ENCODE data around the gene HS6ST1. TPM values are rescaled to one million over a fixed set of nuclear protein-coding genes. Genes with fewer than 3 reads are reported as not detected.

Gene HS6ST1
- total RNA-seq, 2 experiments from 2014 or later, result 10.1 to 11.4 TPM

- DNase-seq (no peak), ATAC-seq (ENCODE audit: low read depth) (no peak)
- Mint-ChIP-seq H3K4me1 (peaks cover 3% of the 10 kb centered on the region), H3K9me3 (peaks cover 2% of the 10 kb centered on the region), H3K36me3 (no peaks in the 10 kb centered on the region), H3K4me3 (no peak overlapping the region), H3K27ac (no peak overlapping the region), H3K27me3 (no peaks in the 10 kb centered on the region)
- POLR2A ChIA-PET, result interaction anchor here (0.6 kb wide), 1 partner anchor 9 kb away, joined by 6 read pairs; no protein-coding TSS in a partner anchor
Measured at GRCh38 chr2:128299628-128300027, 19.0 kb downstream of the HS6ST1 start.

- Mint-ChIP-seq H3K4me1 (peaks cover 3% of the 10 kb centered on the region), H3K9me3 (peaks cover 2% of the 10 kb centered on the region), H3K4me3 (no peak overlapping the region), H3K27me3 (no peaks in the 10 kb centered on the region), H3K36me3 (no peaks in the 10 kb centered on the region), H3K27ac (no peak overlapping the region)
- no peak for DNase-seq
- POLR2A ChIA-PET, result no interaction called here
- no peak for ATAC-seq (ENCODE audit: low read depth)
Measured at GRCh38 chr2:128298846-128299507, 19.7 kb downstream of the HS6ST1 start.

GRCh38 chr2:128298286-128298685, 20.4 kb downstream of the HS6ST1 start:
- Mint-ChIP-seq H3K27ac (no peak overlapping the region), H3K4me1 (peaks cover 3% of the 10 kb centered on the region), H3K4me3 (no peak overlapping the region), H3K9me3 (peaks cover 2% of the 10 kb centered on the region), H3K27me3 (no peaks in the 10 kb centered on the region), H3K36me3 (no peaks in the 10 kb centered on the region)
- ATAC-seq (ENCODE audit: low read depth) (no peak), DNase-seq (no peak)
- POLR2A ChIA-PET, result no interaction called here

GRCh38 chr2:128293870-128294455, 24.7 kb downstream of the HS6ST1 start:
- H3K36me3 Mint-ChIP-seq, result no peaks in the 10 kb centered on the region
- ATAC-seq (ENCODE audit: low read depth), result no peak
- DNase-seq, result no peak
- no peaks in the 10 kb centered on the region for H3K27me3 Mint-ChIP-seq
- H3K27ac Mint-ChIP-seq, result no peak overlapping the region
- H3K9me3 Mint-ChIP-seq, result peaks cover 2% of the 10 kb centered on the region
- POLR2A ChIA-PET, result no interaction called here
- no peak overlapping the region for H3K4me3 Mint-ChIP-seq
- H3K4me1 Mint-ChIP-seq, result no peaks in the 10 kb centered on the region

- Mint-ChIP-seq H3K4me3 (no peak overlapping the region), H3K36me3 (no peaks in the 10 kb centered on the region), H3K4me1 (no peaks in the 10 kb centered on the region), H3K9me3 (peaks cover under 1% of the 10 kb centered on the region), H3K27me3 (no peaks in the 10 kb centered on the region), H3K27ac (no peak overlapping the region)
- no peak for DNase-seq
- POLR2A ChIA-PET, result no interaction called here
- ATAC-seq (ENCODE audit: low read depth), result no peak
Measured at GRCh38 chr2:128293426-128293755, 25.3 kb downstream of the HS6ST1 start.

- no peaks in the 10 kb centered on the region for H3K27me3 Mint-ChIP-seq
- no peaks in the 10 kb centered on the region for H3K4me1 Mint-ChIP-seq
- no peak overlapping the region for H3K4me3 Mint-ChIP-seq
- H3K9me3 Mint-ChIP-seq, result no peaks in the 10 kb centered on the region
- POLR2A ChIA-PET, result no interaction called here
- no peak overlapping the region for H3K27ac Mint-ChIP-seq
- DNase-seq (no peak), ATAC-seq (ENCODE audit: low read depth) (no peak)
- H3K36me3 Mint-ChIP-seq, result no peaks in the 10 kb centered on the region
Measured at GRCh38 chr2:128292599-128293425, 25.9 kb downstream of the HS6ST1 start.

- Mint-ChIP-seq H3K4me1 (no peaks in the 10 kb centered on the region), H3K27ac (no peak overlapping the region), H3K4me3 (no peak overlapping the region), H3K9me3 (no peaks in the 10 kb centered on the region), H3K36me3 (no peaks in the 10 kb centered on the region), H3K27me3 (no peaks in the 10 kb centered on the region)
- no peak for ATAC-seq (ENCODE audit: low read depth)
- no peak for DNase-seq
- POLR2A ChIA-PET, result no interaction called here
Measured at GRCh38 chr2:128291844-128292598, 26.6 kb downstream of the HS6ST1 start.

GRCh38 chr2:128291161-128291843, 27.4 kb downstream of the HS6ST1 start:
- ATAC-seq (ENCODE audit: low read depth) (no peak), DNase-seq (no peak)
- no peak overlapping the region for H3K4me3 Mint-ChIP-seq
- H3K27ac Mint-ChIP-seq, result no peak overlapping the region
- H3K27me3 Mint-ChIP-seq, result no peaks in the 10 kb centered on the region
- POLR2A ChIA-PET, result no interaction called here
- no peaks in the 10 kb centered on the region for H3K9me3 Mint-ChIP-seq
- no peaks in the 10 kb centered on the region for H3K4me1 Mint-ChIP-seq
- H3K36me3 Mint-ChIP-seq, result no peaks in the 10 kb centered on the region

- Mint-ChIP-seq H3K9me3 (no peaks in the 10 kb centered on the region), H3K27me3 (no peaks in the 10 kb centered on the region), H3K4me3 (no peak overlapping the region), H3K27ac (no peak overlapping the region), H3K36me3 (no peaks in the 10 kb centered on the region), H3K4me1 (no peaks in the 10 kb centered on the region)
- DNase-seq (no peak), ATAC-seq (ENCODE audit: low read depth) (no peak)
- POLR2A ChIA-PET, result interaction anchor here (0.7 kb wide), 1 partner anchor 9 kb away, joined by 6 read pairs; no protein-coding TSS in a partner anchor
Measured at GRCh38 chr2:128290356-128290755, 28.3 kb downstream of the HS6ST1 start.

GRCh38 chr2:128289439-128289838, 29.2 kb downstream of the HS6ST1 start:
- no peak for ATAC-seq (ENCODE audit: low read depth)
- no peak for DNase-seq
- H3K36me3 Mint-ChIP-seq, result no peaks in the 10 kb centered on the region
- H3K27me3 Mint-ChIP-seq, result no peaks in the 10 kb centered on the region
- no peak overlapping the region for H3K27ac Mint-ChIP-seq
- H3K9me3 Mint-ChIP-seq, result no peaks in the 10 kb centered on the region
- H3K4me3 Mint-ChIP-seq, result no peak overlapping the region
- no peaks in the 10 kb centered on the region for H3K4me1 Mint-ChIP-seq
- POLR2A ChIA-PET, result no interaction called here

GRCh38 chr2:128288781-128289180, 29.9 kb downstream of the HS6ST1 start:
- Mint-ChIP-seq H3K27me3 (no peaks in the 10 kb centered on the region), H3K4me3 (no peak overlapping the region), H3K9me3 (no peaks in the 10 kb centered on the region), H3K36me3 (no peaks in the 10 kb centered on the region), H3K27ac (no peak overlapping the region), H3K4me1 (no peaks in the 10 kb centered on the region)
- DNase-seq (no peak), ATAC-seq (ENCODE audit: low read depth) (no peak)
- POLR2A ChIA-PET, result no interaction called here

- no peak overlapping the region for H3K4me3 Mint-ChIP-seq
- ATAC-seq (ENCODE audit: low read depth), result no peak
- H3K9me3 Mint-ChIP-seq, result no peaks in the 10 kb centered on the region
- no peaks in the 10 kb centered on the region for H3K27me3 Mint-ChIP-seq
- DNase-seq, result no peak
- no peak overlapping the region for H3K27ac Mint-ChIP-seq
- POLR2A ChIA-PET, result no interaction called here
- no peaks in the 10 kb centered on the region for H3K4me1 Mint-ChIP-seq
- no peaks in the 10 kb centered on the region for H3K36me3 Mint-ChIP-seq
Measured at GRCh38 chr2:128287780-128288735, 30.6 kb downstream of the HS6ST1 start.
